Tibial artery (tissue), 4 donors: ENCODE data around the gene PFDN1.

Source experiments
- DNase-seq, 2 donors: peaks; one replicate each; pipeline ENCODE4 v3.0.0-alpha.2; 2019
- H3K27ac ChIP-seq, 2 donors: fragments of 200-600 bp; sonication (generic) in 1 of 2; 1 replicate in 1 of 2; 2 replicates in 1 of 2; pipeline ENCODE4 v1.5.1; 2018 to 2019; ENCODE audit warnings: mild to moderate bottlenecking in 1 of 2
- H3K27me3 ChIP-seq, 2 donors: fragments of 200-600 bp; sonication (generic) in 1 of 2; one replicate each; pipeline versions ENCODE4 v1.5.1 to v1.6.0; 2016 to 2019
- H3K36me3 ChIP-seq, 3 donors: fragments of 200-600 bp; sonication (generic) in 2 of 3; one replicate each; pipeline ENCODE4 v1.5.1; 2016 to 2019; ENCODE audit warnings: mild to moderate bottlenecking in 2 of 3
- H3K4me1 ChIP-seq, 4 donors: fragments of 200-600 bp; sonication (generic) in 2 of 4; 1 replicate in 3 of 4; 2 replicates in 1 of 4; pipeline ENCODE4 v1.5.1; 2016 to 2019
- H3K4me3 ChIP-seq, 2 donors: fragments of 200-600 bp; sonication (generic) in 1 of 2; 1 replicate in 1 of 2; 2 replicates in 1 of 2; pipeline ENCODE4 v1.5.1; 2018 to 2019; ENCODE audit warnings: mild to moderate bottlenecking in 2 of 2
- H3K9me3 ChIP-seq, 3 donors: fragments of 200-600 bp; sonication (generic) in 1 of 3; one replicate each; pipeline ENCODE4 v1.5.1; 2016 to 2019
- CTCF ChIP-seq, 2 experiments: fragments of 200-600 bp in 1 of 2; fragments of 450-650 bp in 1 of 2; IDR thresholded peaks; one replicate each; pipeline ENCODE4 v1.5.1; 2017 to 2019; ENCODE audit warnings: antibody characterized with exemption in 2 of 2, mild to moderate bottlenecking in 1 of 2, moderate library complexity in 1 of 2
- intact Hi-C: fragments of 100-400 bp; cut with DNase I; formaldehyde crosslinking; loops from one replicate; pipeline ENCODE4 v1.15.0; 2023; ENCODE audit warnings: low total_unique reads

The PFDN1 gene

DNA sequence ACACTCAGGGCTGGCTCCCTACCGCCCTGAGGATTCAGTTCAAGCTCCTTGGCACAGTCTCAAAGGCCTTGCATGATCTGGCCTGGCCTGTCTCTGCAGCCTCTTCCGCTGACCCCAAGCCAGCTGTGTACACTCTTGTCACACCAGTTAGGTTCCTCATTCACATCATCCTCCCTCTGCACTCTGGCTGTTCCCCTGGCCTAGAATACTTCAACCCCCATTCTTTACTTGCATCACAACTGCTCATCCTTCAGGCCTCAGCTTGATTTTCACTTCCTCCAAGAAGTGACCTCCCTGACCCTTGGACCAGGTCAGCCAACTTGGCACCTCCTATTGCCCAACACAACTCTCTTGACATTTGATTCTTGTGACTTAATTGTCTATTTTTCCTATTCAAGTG, 18.9 kb upstream of the PFDN1 start:
- DNase-seq: peak; percentile 72 to 77
- TF ChIP-seq CTCF (IDR thresholded peaks at IDR 0.05): no peak
- intact Hi-C loops: no loop called here
- no peak overlapping the region for H3K4me3 ChIP-seq
- no peaks in the 10 kb centered on the region for H3K9me3 ChIP-seq
- H3K27ac ChIP-seq: no peak overlapping the region
- peaks cover 5 to 29% (median 19%) of the 10 kb centered on the region in 4 donors for H3K4me1 ChIP-seq
- H3K27me3 ChIP-seq: no peaks in the 10 kb centered on the region
- H3K36me3 ChIP-seq: no peaks in the 10 kb centered on the region

DNA sequence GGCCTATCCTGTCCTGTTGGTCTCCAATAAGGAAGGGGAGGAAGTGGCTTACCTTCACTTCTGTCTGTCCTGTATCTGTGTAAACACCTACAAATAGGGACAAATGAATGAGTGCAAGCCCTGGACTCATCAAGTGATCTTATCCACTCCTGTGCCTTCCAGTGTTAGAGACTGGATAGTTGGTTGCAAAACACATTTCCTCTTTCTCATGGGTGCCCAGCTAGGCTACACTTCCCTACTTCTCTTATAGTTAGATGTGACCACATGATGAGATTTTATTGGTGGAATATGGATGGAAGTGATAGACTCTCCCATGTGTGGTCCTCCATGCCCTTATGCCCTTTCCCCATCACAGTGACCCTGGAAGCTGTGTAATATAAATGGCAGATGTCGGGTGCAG, 16.9 kb upstream of the PFDN1 start:
- TF ChIP-seq CTCF (IDR thresholded peaks at IDR 0.05): no peak
- Histone ChIP-seq H3K9me3 (no peaks in the 10 kb centered on the region), H3K36me3 (no peaks in the 10 kb centered on the region), H3K4me1 (peaks cover 5 to 26% (median 19%) of the 10 kb centered on the region in 4 donors), H3K4me3 (no peak overlapping the region), H3K27me3 (no peaks in the 10 kb centered on the region), H3K27ac (no peak overlapping the region)
- DNase-seq: no peak
- intact Hi-C loops: no loop called here

- Histone ChIP-seq H3K4me3 (no peak overlapping the region), H3K9me3 (no peaks in the 10 kb centered on the region), H3K4me1 (peaks cover 5 to 15% (median 14%) of the 10 kb centered on the region in 4 donors), H3K27ac (no peak overlapping the region), H3K27me3 (no peaks in the 10 kb centered on the region), H3K36me3 (no peaks in the 10 kb centered on the region)
- TF ChIP-seq CTCF (IDR thresholded peaks at IDR 0.05): no peak
- DNase-seq: no peak
- intact Hi-C loops: no loop called here
Measured at GRCh38 chr5:140318792-140319191, 15.9 kb upstream of the PFDN1 start.

- Histone ChIP-seq H3K9me3 (no peaks in the 10 kb centered on the region), H3K4me1 (peaks cover 0 to 7% (median 6%) of the 10 kb centered on the region in 4 donors), H3K4me3 (no peak overlapping the region), H3K36me3 (no peaks in the 10 kb centered on the region), H3K27me3 (no peaks in the 10 kb centered on the region), H3K27ac (no peak overlapping the region)
- TF ChIP-seq CTCF (IDR thresholded peaks at IDR 0.05): no peak
- DNase-seq: no peak
- intact Hi-C loops: no loop called here
Measured at GRCh38 chr5:140317859-140318258, 15.0 kb upstream of the PFDN1 start.

DNA sequence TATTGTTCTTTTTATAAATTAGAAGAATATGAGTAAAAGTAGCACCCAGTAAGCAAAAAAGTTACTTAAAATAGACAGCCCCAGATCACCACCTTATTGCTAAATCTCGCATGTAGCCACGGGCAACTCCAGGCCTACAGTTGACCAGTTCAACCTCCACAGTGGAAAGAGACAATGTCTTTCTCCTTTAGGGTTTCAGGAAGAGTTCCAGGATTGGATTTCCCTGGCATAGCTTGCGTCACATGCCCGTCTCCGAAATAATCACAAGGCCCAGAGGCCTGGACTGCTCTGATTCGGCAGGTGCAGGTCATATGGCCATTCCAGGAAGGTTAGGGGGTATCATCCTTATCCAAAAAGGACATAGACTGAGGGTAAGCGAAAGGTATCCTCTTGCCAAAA, 9.9 kb upstream of the PFDN1 start:
- H3K4me1 ChIP-seq: peaks cover 0 to 16% (median 6%) of the 10 kb centered on the region in 4 donors
- no peak for DNase-seq
- H3K36me3 ChIP-seq: no peaks in the 10 kb centered on the region
- intact Hi-C loops: no loop called here
- no peaks in the 10 kb centered on the region for H3K9me3 ChIP-seq
- no peaks in the 10 kb centered on the region for H3K27me3 ChIP-seq
- no peak overlapping the region for H3K4me3 ChIP-seq
- no peak for TF ChIP-seq CTCF (IDR thresholded peaks at IDR 0.05)
- peak overlapping the region in 1 of 2 donors; percentile 38 for H3K27ac ChIP-seq
